ENCODE measurements around the gene MSANTD3. TPM values are rescaled to one million over a fixed set of nuclear protein-coding genes. Genes with fewer than 3 reads are reported as not detected.
A peak's percentile ranks its signal among the peaks of the same experiment; 100 is the strongest.

MSANTD3 gene
- total and polyA plus RNA-seq, 2 of the 13 experiments (the other 11 are each of a cell fraction or from before 2014, with no cell fraction given): 10.1 to 19.2 TPM

DNA sequence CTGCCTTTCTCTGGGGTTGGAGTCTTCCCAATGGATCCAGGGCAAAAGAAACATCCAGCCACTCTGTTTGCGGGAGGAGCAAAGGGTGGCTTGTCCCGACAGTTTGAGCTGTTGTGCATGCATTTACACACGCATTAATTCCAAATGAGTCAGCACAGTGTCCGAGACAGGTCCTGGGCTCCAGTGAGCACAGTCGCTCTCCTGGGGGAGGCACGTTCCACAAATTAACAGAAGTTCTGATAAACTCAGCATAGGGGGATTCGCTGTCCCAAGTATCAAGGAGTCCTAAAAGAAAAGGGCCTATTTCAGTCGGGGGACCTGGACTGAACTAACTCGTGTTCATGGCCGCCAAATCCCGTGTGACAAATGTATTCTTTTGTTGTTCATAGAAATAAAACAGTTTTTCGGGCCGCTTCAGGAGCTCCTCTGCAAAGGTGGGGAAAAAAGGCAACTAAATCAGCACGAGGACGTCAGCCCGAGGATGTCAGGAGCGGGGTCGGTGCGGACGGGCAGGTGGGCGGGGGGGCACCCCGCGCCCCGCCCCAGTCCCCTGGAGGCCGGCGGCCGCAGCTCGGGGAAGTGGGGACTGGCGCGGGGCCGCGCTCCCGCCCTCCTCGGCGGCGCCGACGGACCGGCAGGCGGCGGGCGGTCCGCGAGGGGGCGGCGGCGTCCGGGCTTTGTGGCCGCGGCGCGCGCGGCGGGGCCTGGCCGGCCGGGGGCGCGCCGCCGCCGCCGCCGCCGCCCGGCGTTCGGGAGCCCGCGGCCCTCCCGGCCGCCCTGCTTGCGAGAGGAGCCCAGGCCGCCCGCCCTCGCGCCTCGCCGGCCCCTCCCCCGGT lies at the start of gene MSANTD3 (continued):
- TF ChIP-seq, protein P1, sequence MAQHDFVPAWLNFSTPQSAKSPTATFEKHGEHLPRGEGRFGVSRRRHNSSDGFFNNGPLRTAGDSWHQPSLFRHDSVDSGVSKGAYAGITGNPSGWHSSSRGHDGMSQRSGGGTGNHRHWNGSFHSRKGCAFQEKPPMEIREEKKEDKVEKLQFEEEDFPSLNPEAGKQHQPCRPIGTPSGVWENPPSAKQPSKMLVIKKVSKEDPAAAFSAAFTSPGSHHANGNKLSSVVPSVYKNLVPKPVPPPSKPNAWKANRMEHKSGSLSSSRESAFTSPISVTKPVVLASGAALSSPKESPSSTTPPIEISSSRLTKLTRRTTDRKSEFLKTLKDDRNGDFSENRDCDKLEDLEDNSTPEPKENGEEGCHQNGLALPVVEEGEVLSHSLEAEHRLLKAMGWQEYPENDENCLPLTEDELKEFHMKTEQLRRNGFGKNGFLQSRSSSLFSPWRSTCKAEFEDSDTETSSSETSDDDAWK (CRISPR knock-in tag; IDR thresholded peaks at IDR 0.05): no peak
- TF ChIP-seq, protein P2, sequence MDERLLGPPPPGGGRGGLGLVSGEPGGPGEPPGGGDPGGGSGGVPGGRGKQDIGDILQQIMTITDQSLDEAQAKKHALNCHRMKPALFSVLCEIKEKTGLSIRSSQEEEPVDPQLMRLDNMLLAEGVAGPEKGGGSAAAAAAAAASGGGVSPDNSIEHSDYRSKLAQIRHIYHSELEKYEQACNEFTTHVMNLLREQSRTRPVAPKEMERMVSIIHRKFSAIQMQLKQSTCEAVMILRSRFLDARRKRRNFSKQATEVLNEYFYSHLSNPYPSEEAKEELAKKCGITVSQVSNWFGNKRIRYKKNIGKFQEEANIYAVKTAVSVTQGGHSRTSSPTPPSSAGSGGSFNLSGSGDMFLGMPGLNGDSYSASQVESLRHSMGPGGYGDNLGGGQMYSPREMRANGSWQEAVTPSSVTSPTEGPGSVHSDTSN (CRISPR knock-in tag; IDR thresholded peaks at IDR 0.05): no peak
- TF ChIP-seq ZKSCAN8 (CRISPR knock-in tag; IDR thresholded peaks at IDR 0.05; ENCODE audit: borderline replicate concordance) (no peak), TP53 (CRISPR knock-in tag; conservative IDR thresholded peaks at IDR 0.05) (no peak), PHB2 (IDR thresholded peaks at IDR 0.05; ENCODE audit: partially characterized antibody) (no peak), AHR (CRISPR knock-in tag; IDR thresholded peaks at IDR 0.05) (no peak), SALL1 (CRISPR knock-in tag; IDR thresholded peaks at IDR 0.05) (peak; percentile 35), ZNF773 (CRISPR knock-in tag; IDR thresholded peaks at IDR 0.05; ENCODE audit: borderline replicate concordance) (no peak), ZNF816 (CRISPR knock-in tag; IDR thresholded peaks at IDR 0.05; ENCODE audit: borderline replicate concordance) (no peak), DNMT1 (CRISPR knock-in tag; IDR thresholded peaks at IDR 0.05) (no peak)
- TF ChIP-seq, protein P3, sequence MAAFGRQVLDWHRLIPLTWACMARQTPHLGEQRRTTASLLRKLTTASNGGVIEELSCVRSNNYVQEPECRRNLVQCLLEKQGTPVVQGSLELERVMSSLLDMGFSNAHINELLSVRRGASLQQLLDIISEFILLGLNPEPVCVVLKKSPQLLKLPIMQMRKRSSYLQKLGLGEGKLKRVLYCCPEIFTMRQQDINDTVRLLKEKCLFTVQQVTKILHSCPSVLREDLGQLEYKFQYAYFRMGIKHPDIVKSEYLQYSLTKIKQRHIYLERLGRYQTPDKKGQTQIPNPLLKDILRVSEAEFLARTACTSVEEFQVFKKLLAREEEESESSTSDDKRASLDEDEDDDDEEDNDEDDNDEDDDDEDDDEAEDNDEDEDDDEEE (CRISPR knock-in tag; IDR thresholded peaks at IDR 0.05): no peak
- TF ChIP-seq, protein P4, sequence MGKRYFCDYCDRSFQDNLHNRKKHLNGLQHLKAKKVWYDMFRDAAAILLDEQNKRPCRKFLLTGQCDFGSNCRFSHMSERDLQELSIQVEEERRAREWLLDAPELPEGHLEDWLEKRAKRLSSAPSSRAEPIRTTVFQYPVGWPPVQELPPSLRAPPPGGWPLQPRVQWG (CRISPR knock-in tag; IDR thresholded peaks at IDR 0.05; ENCODE audit: borderline replicate concordance, low read depth): no peak
- TF ChIP-seq, protein P5, sequence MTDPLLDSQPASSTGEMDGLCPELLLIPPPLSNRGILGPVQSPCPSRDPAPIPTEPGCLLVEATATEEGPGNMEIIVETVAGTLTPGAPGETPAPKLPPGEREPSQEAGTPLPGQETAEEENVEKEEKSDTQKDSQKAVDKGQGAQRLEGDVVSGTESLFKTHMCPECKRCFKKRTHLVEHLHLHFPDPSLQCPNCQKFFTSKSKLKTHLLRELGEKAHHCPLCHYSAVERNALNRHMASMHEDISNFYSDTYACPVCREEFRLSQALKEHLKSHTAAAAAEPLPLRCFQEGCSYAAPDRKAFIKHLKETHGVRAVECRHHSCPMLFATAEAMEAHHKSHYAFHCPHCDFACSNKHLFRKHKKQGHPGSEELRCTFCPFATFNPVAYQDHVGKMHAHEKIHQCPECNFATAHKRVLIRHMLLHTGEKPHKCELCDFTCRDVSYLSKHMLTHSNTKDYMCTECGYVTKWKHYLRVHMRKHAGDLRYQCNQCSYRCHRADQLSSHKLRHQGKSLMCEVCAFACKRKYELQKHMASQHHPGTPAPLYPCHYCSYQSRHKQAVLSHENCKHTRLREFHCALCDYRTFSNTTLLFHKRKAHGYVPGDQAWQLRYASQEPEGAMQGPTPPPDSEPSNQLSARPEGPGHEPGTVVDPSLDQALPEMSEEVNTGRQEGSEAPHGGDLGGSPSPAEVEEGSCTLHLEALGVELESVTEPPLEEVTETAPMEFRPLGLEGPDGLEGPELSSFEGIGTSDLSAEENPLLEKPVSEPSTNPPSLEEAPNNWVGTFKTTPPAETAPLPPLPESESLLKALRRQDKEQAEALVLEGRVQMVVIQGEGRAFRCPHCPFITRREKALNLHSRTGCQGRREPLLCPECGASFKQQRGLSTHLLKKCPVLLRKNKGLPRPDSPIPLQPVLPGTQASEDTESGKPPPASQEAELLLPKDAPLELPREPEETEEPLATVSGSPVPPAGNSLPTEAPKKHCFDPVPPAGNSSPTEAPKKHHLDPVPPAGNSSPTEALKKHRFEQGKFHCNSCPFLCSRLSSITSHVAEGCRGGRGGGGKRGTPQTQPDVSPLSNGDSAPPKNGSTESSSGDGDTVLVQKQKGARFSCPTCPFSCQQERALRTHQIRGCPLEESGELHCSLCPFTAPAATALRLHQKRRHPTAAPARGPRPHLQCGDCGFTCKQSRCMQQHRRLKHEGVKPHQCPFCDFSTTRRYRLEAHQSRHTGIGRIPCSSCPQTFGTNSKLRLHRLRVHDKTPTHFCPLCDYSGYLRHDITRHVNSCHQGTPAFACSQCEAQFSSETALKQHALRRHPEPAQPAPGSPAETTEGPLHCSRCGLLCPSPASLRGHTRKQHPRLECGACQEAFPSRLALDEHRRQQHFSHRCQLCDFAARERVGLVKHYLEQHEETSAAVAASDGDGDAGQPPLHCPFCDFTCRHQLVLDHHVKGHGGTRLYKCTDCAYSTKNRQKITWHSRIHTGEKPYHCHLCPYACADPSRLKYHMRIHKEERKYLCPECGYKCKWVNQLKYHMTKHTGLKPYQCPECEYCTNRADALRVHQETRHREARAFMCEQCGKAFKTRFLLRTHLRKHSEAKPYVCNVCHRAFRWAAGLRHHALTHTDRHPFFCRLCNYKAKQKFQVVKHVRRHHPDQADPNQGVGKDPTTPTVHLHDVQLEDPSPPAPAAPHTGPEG (CRISPR knock-in tag; IDR thresholded peaks at IDR 0.05): no peak
- TF ChIP-seq, protein P6, sequence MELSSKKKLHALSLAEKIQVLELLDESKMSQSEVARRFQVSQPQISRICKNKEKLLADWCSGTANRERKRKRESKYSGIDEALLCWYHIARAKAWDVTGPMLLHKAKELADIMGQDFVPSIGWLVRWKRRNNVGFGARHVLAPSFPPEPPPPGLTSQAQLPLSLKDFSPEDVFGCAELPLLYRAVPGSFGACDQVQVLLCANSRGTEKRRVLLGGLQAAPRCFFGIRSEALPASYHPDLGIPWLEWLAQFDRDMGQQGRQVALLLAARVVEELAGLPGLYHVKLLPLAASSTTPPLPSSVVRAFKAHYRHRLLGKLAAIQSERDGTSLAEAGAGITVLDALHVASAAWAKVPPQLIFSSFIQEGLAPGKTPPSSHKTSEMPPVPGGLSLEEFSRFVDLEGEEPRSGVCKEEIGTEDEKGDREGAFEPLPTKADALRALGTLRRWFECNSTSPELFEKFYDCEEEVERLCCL (CRISPR knock-in tag; IDR thresholded peaks at IDR 0.05; ENCODE audit: borderline replicate concordance): no peak
- TF ChIP-seq, protein P7, sequence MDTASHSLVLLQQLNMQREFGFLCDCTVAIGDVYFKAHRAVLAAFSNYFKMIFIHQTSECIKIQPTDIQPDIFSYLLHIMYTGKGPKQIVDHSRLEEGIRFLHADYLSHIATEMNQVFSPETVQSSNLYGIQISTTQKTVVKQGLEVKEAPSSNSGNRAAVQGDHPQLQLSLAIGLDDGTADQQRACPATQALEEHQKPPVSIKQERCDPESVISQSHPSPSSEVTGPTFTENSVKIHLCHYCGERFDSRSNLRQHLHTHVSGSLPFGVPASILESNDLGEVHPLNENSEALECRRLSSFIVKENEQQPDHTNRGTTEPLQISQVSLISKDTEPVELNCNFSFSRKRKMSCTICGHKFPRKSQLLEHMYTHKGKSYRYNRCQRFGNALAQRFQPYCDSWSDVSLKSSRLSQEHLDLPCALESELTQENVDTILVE (CRISPR knock-in tag; IDR thresholded peaks at IDR 0.05): no peak
